ENCODE results near the gene SPG7.
"Not testable (repeated sequence)": the region's sequence is repeated elsewhere in the genome, so short reads cannot be mapped to it uniquely, and the experiment has no call there.

SPG7 gene

GRCh38 chr16:89562939-89563338 is 54.7 kb downstream of the SPG7 start:
- no peak for DNase-seq (ENCODE audit: low read depth in 4 of 4, low spot score in 1 of 4)

- no peak for DNase-seq (ENCODE audit: low read depth in 4 of 4, low spot score in 1 of 4)
These were observed 55.6 kb downstream of the SPG7 start for GRCh38 chr16:89563639-89564392.

GRCh38 chr16:89564476-89565255 is 56.5 kb downstream of the SPG7 start:
- no peak for DNase-seq (ENCODE audit: low read depth in 4 of 4, low spot score in 1 of 4)

GRCh38 chr16:89565256-89565505 is 57.0 kb downstream of the SPG7 start:
- DNase-seq (ENCODE audit: low read depth in 4 of 4, low spot score in 1 of 4): peak in 1 of 4 experiments; percentile 48

- DNase-seq (ENCODE audit: low read depth in 4 of 4, low spot score in 1 of 4): peak in 3 of 4 experiments; percentile 41 to 67 (median 44)
These were observed 57.5 kb downstream of the SPG7 start for GRCh38 chr16:89565506-89566372.

- DNase-seq (ENCODE audit: low read depth in 4 of 4, low spot score in 1 of 4): no peak
These were observed 59.7 kb downstream of the SPG7 start for GRCh38 chr16:89567656-89568594.

- DNase-seq (ENCODE audit: low read depth in 4 of 4, low spot score in 1 of 4): no peak
These were observed 61.5 kb downstream of the SPG7 start for GRCh38 chr16:89569506-89570341.

GRCh38 chr16:89570342-89570923 is 62.2 kb downstream of the SPG7 start:
- DNase-seq (ENCODE audit: low read depth in 4 of 4, low spot score in 1 of 4): no peak

- DNase-seq (ENCODE audit: low read depth in 4 of 4, low spot score in 1 of 4): not testable (repeated sequence)
These were observed 62.9 kb downstream of the SPG7 start for GRCh38 chr16:89570983-89571598.

- no peak for DNase-seq (ENCODE audit: low read depth in 4 of 4, low spot score in 1 of 4)
These were observed 63.4 kb downstream of the SPG7 start for GRCh38 chr16:89571636-89572035.

- DNase-seq (ENCODE audit: low read depth in 4 of 4, low spot score in 1 of 4): no peak
These were observed 63.9 kb downstream of the SPG7 start for GRCh38 chr16:89572073-89572484.

GRCh38 chr16:89572485-89573205 is 64.4 kb downstream of the SPG7 start:
- no peak for DNase-seq (ENCODE audit: low read depth in 4 of 4, low spot score in 1 of 4)

- DNase-seq (ENCODE audit: low read depth in 4 of 4, low spot score in 1 of 4): no peak
These were observed 65.8 kb downstream of the SPG7 start for GRCh38 chr16:89573826-89574680.

- peak in 1 of 4 experiments; percentile 41 for DNase-seq (ENCODE audit: low read depth in 4 of 4, low spot score in 1 of 4)
These were observed 66.6 kb downstream of the SPG7 start for GRCh38 chr16:89574681-89575246.

- no peak for DNase-seq (ENCODE audit: low read depth in 4 of 4, low spot score in 1 of 4)
These were observed 67.3 kb downstream of the SPG7 start, which contains the start of gene CPNE7 for GRCh38 chr16:89575247-89576152. TSS of gene CPNE7 (plus strand) at chr16:89575758. CDS start at chr16:89575898, 140 bp downstream.

Measured in stimulated activated CD4-positive, alpha-beta T cell treated with anti-CD3 and anti-CD28 coated beads, Interleukin-1b, Interleukin-23, amount 100 ng/mL, for 24 hours (primary cell).